Calu3 (cell line): ENCODE results near the gene FITM2. TPM values are rescaled to one million over a fixed set of nuclear protein-coding genes. Genes with fewer than 3 reads are reported as not detected.

Experiments used
- BruUV-seq: library from RNA; stranded (reverse); fragments of 400-500 nt; replicated peaks from 2 replicates; lab custom pipeline; 2021; lab: Mats Ljungman, UMichigan
- CTCF ChIA-PET: fragments of 300-600 bp; sonication (Branson Sonifier 250); formaldehyde crosslinking; loops from one replicate; lab custom pipeline; 2022; ENCODE audit warnings: antibody characterized with exemption; lab: Charles Lee
- DNase-seq: peaks from one replicate; pipeline ENCODE4 v3.0.0; 2022
- H3K27ac Mint-ChIP-seq: one replicate; pipeline ENCODE4 v1.8.0; 2022; ENCODE audit warnings: mixed read lengths; ENCODE audit not compliant: unreplicated experiment
- H3K27me3 Mint-ChIP-seq: one replicate; pipeline ENCODE4 v1.8.0; 2022; ENCODE audit warnings: mixed read lengths; ENCODE audit not compliant: unreplicated experiment
- H3K36me3 Mint-ChIP-seq: one replicate; pipeline ENCODE4 v1.8.0; 2022; ENCODE audit warnings: mild to moderate bottlenecking, moderate library complexity, mixed read lengths; ENCODE audit not compliant: insufficient read depth, unreplicated experiment
- H3K4me1 Mint-ChIP-seq: one replicate; pipeline ENCODE4 v1.8.0; 2022; ENCODE audit warnings: mild to moderate bottlenecking, low read depth, mixed read lengths; ENCODE audit not compliant: unreplicated experiment
- H3K4me3 Mint-ChIP-seq: one replicate; pipeline ENCODE4 v1.8.0; 2022; ENCODE audit warnings: mild to moderate bottlenecking, low read depth, moderate library complexity, mixed read lengths; ENCODE audit not compliant: unreplicated experiment
- H3K9me3 Mint-ChIP-seq: one replicate; pipeline ENCODE4 v1.8.0; 2022; ENCODE audit warnings: low read depth, mixed read lengths; ENCODE audit not compliant: unreplicated experiment
- CTCF ChIP-seq: fragments of 200-600 bp; IDR thresholded peaks from one replicate; pipeline ENCODE4 v1.8.0; 2022; ENCODE audit warnings: antibody characterized with exemption; ENCODE audit not compliant: unreplicated experiment
- intact Hi-C: fragments of 100-400 bp; cut with micrococcal nuclease; formaldehyde crosslinking; loops from one replicate; pipeline ENCODE4 v1.10.0; 2022; ENCODE audit not compliant: unreplicated experiment
- total RNA-seq: library from RNA; stranded (reverse); gene quantifications from 2 replicates; pipeline ENCODE4 v1.2.3, GENCODE V29; 2022

Gene FITM2
- total RNA-seq, 1 experiment from 2014 or later = 13.0 TPM

GRCh38 chr20:44288252-44288651, 22.8 kb downstream of the FITM2 start:
- CTCF ChIA-PET = no interaction called here
- Mint-ChIP-seq H3K4me1 (no peaks in the 10 kb centered on the region), H3K4me3 (no peak overlapping the region), H3K27ac (no peak overlapping the region), H3K9me3 (no peaks in the 10 kb centered on the region), H3K27me3 (peaks cover 71% of the 10 kb centered on the region), H3K36me3 (no peaks in the 10 kb centered on the region)
- no peak for TF ChIP-seq CTCF
- no peak for DNase-seq
- BruUV-seq = no TSS peak
- intact Hi-C loops = no loop called here

- peaks cover 78% of the 10 kb centered on the region for H3K27me3 Mint-ChIP-seq
- BruUV-seq = no TSS peak
- TF ChIP-seq CTCF = no peak
- CTCF ChIA-PET = no interaction called here
- no peaks in the 10 kb centered on the region for H3K9me3 Mint-ChIP-seq
- no peak overlapping the region for H3K4me3 Mint-ChIP-seq
- DNase-seq = no peak
- no peak overlapping the region for H3K27ac Mint-ChIP-seq
- no peaks in the 10 kb centered on the region for H3K4me1 Mint-ChIP-seq
- intact Hi-C loops = no loop called here
- no peaks in the 10 kb centered on the region for H3K36me3 Mint-ChIP-seq
Observed at GRCh38 chr20:44287272-44288097, 23.5 kb downstream of the FITM2 start.

GRCh38 chr20:44284032-44284431, 27.0 kb downstream of the FITM2 start:
- CTCF ChIA-PET = no interaction called here
- intact Hi-C loops = no loop called here
- no TSS peak for BruUV-seq
- Mint-ChIP-seq H3K9me3 (no peaks in the 10 kb centered on the region), H3K36me3 (no peaks in the 10 kb centered on the region), H3K4me3 (no peak overlapping the region), H3K27ac (no peak overlapping the region), H3K27me3 (peaks cover 78% of the 10 kb centered on the region), H3K4me1 (no peaks in the 10 kb centered on the region)
- no peak for DNase-seq
- no peak for TF ChIP-seq CTCF

DNA sequence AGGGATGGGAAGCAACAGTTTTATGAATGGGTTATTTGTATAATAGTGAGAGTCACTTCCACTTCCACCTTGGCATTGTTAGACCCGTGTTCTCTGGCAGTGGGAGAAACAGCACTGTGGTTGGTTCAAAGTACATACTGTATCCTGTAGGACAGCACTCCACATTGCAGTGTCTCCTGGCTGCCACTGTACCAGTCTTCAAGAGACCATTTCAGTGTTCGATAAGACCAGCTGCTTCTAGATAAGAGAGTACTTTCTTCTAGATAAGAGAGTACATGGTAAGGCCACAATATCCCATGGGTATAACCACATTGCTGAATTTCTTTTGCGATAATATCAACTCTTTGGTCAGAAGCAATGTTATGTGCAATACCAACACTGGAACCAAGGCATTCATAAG, 28.8 kb downstream of the FITM2 start:
- BruUV-seq = no TSS peak
- Mint-ChIP-seq H3K9me3 (no peaks in the 10 kb centered on the region), H3K36me3 (no peaks in the 10 kb centered on the region), H3K27ac (no peak overlapping the region), H3K27me3 (peaks cover 71% of the 10 kb centered on the region), H3K4me1 (no peaks in the 10 kb centered on the region), H3K4me3 (no peak overlapping the region)
- intact Hi-C loops = no loop called here
- no peak for DNase-seq
- CTCF ChIA-PET = no interaction called here
- no peak for TF ChIP-seq CTCF
